MM.1S (cell line): ENCODE data around the gene POLR2H.

ENCODE experiments used
- CTCF ChIP-seq: fragments of 300-600 bp; sonication (generic); IDR thresholded peaks from 2 replicates; pipeline ENCODE4 v1.5.1; 2016; ENCODE audit warnings: antibody characterized with exemption, low read length, mixed read lengths
- EZH2 ChIP-seq: fragments of 300-600 bp; sonication (generic); optimal IDR thresholded peaks from 2 replicates; pipeline ENCODE3; 2017; ENCODE audit warnings: low read depth, mild to moderate bottlenecking, antibody characterized with exemption, low read length, mixed read lengths
- EZH2phosphoT487 ChIP-seq: fragments of 300-600 bp; sonication (generic); IDR thresholded peaks from 2 replicates; pipeline ENCODE4 v1.6.1; 2018; ENCODE audit warnings: antibody characterized with exemption, low read length

- TF ChIP-seq EZH2phosphoT487 = no peak
- TF ChIP-seq CTCF = no peak
- no peak for TF ChIP-seq EZH2
Observed at GRCh38 chr3:184386047-184386806, 24.7 kb downstream of the POLR2H start.
